Ectodermal cell (in vitro differentiated cells): ENCODE data around the gene RBM25.
A peak's percentile ranks its signal among the peaks of the same experiment; 100 is the strongest.

ENCODE experiments used
- H3K27ac ChIP-seq: 2 replicates; pipeline ENCODE4 v1.7.0; 2013; ENCODE audit warnings: mild to moderate bottlenecking, low read depth, low read length; ENCODE audit not compliant: insufficient read depth, poor library complexity, severe bottlenecking
- H3K27me3 ChIP-seq: 2 replicates; pipeline ENCODE4 v1.7.0; 2013; ENCODE audit warnings: mild to moderate bottlenecking, low read length; ENCODE audit not compliant: insufficient read depth, control insufficient read depth, poor library complexity, severe bottlenecking
- H3K36me3 ChIP-seq: one replicate; pipeline ENCODE4 v1.7.0; 2013; ENCODE audit warnings: low read length; ENCODE audit not compliant: control insufficient read depth, insufficient read depth
- H3K4me1 ChIP-seq: one replicate; pipeline ENCODE4 v1.7.0; 2013; ENCODE audit warnings: low read length; ENCODE audit not compliant: control insufficient read depth, insufficient read depth
- H3K4me3 ChIP-seq: 2 replicates; pipeline ENCODE4 v1.7.0; 2013; ENCODE audit warnings: low read depth, low read length, control low read depth; ENCODE audit not compliant: insufficient read depth
- H3K9me3 ChIP-seq: 2 replicates; pipeline ENCODE4 v1.7.0; 2013; ENCODE audit warnings: mild to moderate bottlenecking, low read length, moderate library complexity; ENCODE audit not compliant: control insufficient read depth
- WGBS, 2 experiments: methylation state at CpG; one replicate each; pipeline ENCODE4 v1.1.7; 2013; ENCODE audit warnings: missing lambda C conversion rate in 2 of 2; 5-methylcytosine and 5-hydroxymethylcytosine counted together

RBM25 gene

GRCh38 chr14:73100334-73100733 lies 42.0 kb downstream of the RBM25 start:
- Histone ChIP-seq H3K4me1 (no peaks in the 10 kb centered on the region), H3K27me3 (no peaks in the 10 kb centered on the region), H3K36me3 (peaks cover 52% of the 10 kb centered on the region), H3K9me3 (no peaks in the 10 kb centered on the region), H3K27ac (no peak overlapping the region), H3K4me3 (no peak overlapping the region)
- WGBS, 2 experiments: 95 to 96% methylated on average over 4 of the region's 4 CpGs

- peaks cover 51% of the 10 kb centered on the region for H3K36me3 ChIP-seq
- no peaks in the 10 kb centered on the region for H3K9me3 ChIP-seq
- 95% methylated on average over 24 to 26 of the region's 27 CpGs for WGBS, 2 experiments
- no peaks in the 10 kb centered on the region for H3K4me1 ChIP-seq
- no peaks in the 10 kb centered on the region for H3K27me3 ChIP-seq
- no peak overlapping the region for H3K4me3 ChIP-seq
- H3K27ac ChIP-seq: no peak overlapping the region
Observed at GRCh38 chr14:73102806-73103497, 44.6 kb downstream of the RBM25 start.

GRCh38 chr14:73105050-73105449 lies 46.7 kb downstream of the RBM25 start:
- Histone ChIP-seq H3K36me3 (peaks cover 59% of the 10 kb centered on the region), H3K27me3 (no peaks in the 10 kb centered on the region), H3K4me3 (no peak overlapping the region), H3K4me1 (no peaks in the 10 kb centered on the region), H3K9me3 (no peaks in the 10 kb centered on the region), H3K27ac (no peak overlapping the region)
- WGBS, 2 experiments: 95 to 96% methylated on average over 2 to 3 of the region's 3 CpGs

- H3K4me1 ChIP-seq: no peaks in the 10 kb centered on the region
- H3K36me3 ChIP-seq: peaks cover 62% of the 10 kb centered on the region
- H3K4me3 ChIP-seq: no peak overlapping the region
- no peaks in the 10 kb centered on the region for H3K27me3 ChIP-seq
- WGBS, 2 experiments: 96% methylated on average over 16 of the region's 16 CpGs
- H3K27ac ChIP-seq: no peak overlapping the region
- no peaks in the 10 kb centered on the region for H3K9me3 ChIP-seq
Observed at GRCh38 chr14:73105727-73106126, 47.4 kb downstream of the RBM25 start.

GRCh38 chr14:73116079-73116665 lies 57.8 kb downstream of the RBM25 start:
- Histone ChIP-seq H3K36me3 (peaks cover 48% of the 10 kb centered on the region), H3K9me3 (no peaks in the 10 kb centered on the region), H3K4me1 (no peaks in the 10 kb centered on the region), H3K27me3 (no peaks in the 10 kb centered on the region), H3K27ac (peak overlapping the region; percentile 26), H3K4me3 (no peak overlapping the region)
- 93 to 96% methylated on average over 6 of the region's 6 CpGs for WGBS, 2 experiments

GRCh38 chr14:73124180-73124894 lies 66.0 kb downstream of the RBM25 start:
- H3K27me3 ChIP-seq: no peaks in the 10 kb centered on the region
- H3K4me1 ChIP-seq: peaks cover 8% of the 10 kb centered on the region
- H3K4me3 ChIP-seq: no peak overlapping the region
- no peak overlapping the region for H3K27ac ChIP-seq
- H3K36me3 ChIP-seq: peaks cover 16% of the 10 kb centered on the region
- WGBS, 2 experiments: 79% methylated on average over 6 of the region's 6 CpGs
- H3K9me3 ChIP-seq: no peaks in the 10 kb centered on the region

- H3K9me3 ChIP-seq: no peaks in the 10 kb centered on the region
- H3K27ac ChIP-seq: no peak overlapping the region
- H3K36me3 ChIP-seq: peaks cover 12% of the 10 kb centered on the region
- no peaks in the 10 kb centered on the region for H3K27me3 ChIP-seq
- 38 to 46% methylated on average over 4 to 5 of the region's 5 CpGs for WGBS, 2 experiments
- H3K4me3 ChIP-seq: no peak overlapping the region
- H3K4me1 ChIP-seq: peaks cover 8% of the 10 kb centered on the region
Observed at GRCh38 chr14:73125169-73125588, 66.8 kb downstream of the RBM25 start.

GRCh38 chr14:73125746-73126145 lies 67.4 kb downstream of the RBM25 start:
- no peak overlapping the region for H3K4me3 ChIP-seq
- H3K9me3 ChIP-seq: no peaks in the 10 kb centered on the region
- H3K36me3 ChIP-seq: peaks cover 7% of the 10 kb centered on the region
- H3K27ac ChIP-seq: no peak overlapping the region
- H3K4me1 ChIP-seq: peaks cover 8% of the 10 kb centered on the region
- no peaks in the 10 kb centered on the region for H3K27me3 ChIP-seq
- 46 to 95% methylated on average over 1 to 3 of the region's 3 CpGs for WGBS, 2 experiments

- 91 to 93% methylated on average over 3 of the region's 3 CpGs for WGBS, 2 experiments
- Histone ChIP-seq H3K36me3 (no peaks in the 10 kb centered on the region), H3K27ac (no peak overlapping the region), H3K9me3 (no peaks in the 10 kb centered on the region), H3K4me1 (peaks cover 6% of the 10 kb centered on the region), H3K4me3 (no peak overlapping the region), H3K27me3 (no peaks in the 10 kb centered on the region)
Observed at GRCh38 chr14:73133795-73134194, 75.5 kb downstream of the RBM25 start.

- Histone ChIP-seq H3K27me3 (no peaks in the 10 kb centered on the region), H3K9me3 (no peaks in the 10 kb centered on the region), H3K36me3 (no peaks in the 10 kb centered on the region), H3K27ac (peak overlapping the region; percentile 92), H3K4me1 (peaks cover 6% of the 10 kb centered on the region), H3K4me3 (peak overlapping the region; percentile 80)
- WGBS, 2 experiments: 12 to 13% methylated on average over 16 of the region's 16 CpGs
Observed at GRCh38 chr14:73136085-73136386, 77.7 kb downstream of the RBM25 start.
